IgD-negative memory B cell (primary cell): ENCODE results near the gene ETDC. TPM values are rescaled to one million over a fixed set of nuclear protein-coding genes. Genes with fewer than 3 reads are reported as not detected.
"Not testable (repeated sequence)": the region's sequence is repeated elsewhere in the genome, so short reads cannot be mapped to it uniquely, and the experiment has no call there.

Source experiments
- H3K27ac Mint-ChIP-seq, 3 donors: one replicate each; pipeline ENCODE4 v1.8.0; 2020 to 2022; ENCODE audit warnings: mild to moderate bottlenecking in 3 of 3, mixed read lengths in 3 of 3, moderate library complexity in 1 of 3
- H3K27me3 Mint-ChIP-seq: one replicate; pipeline ENCODE4 v1.8.0; 2021; ENCODE audit warnings: mixed read lengths
- H3K36me3 Mint-ChIP-seq: one replicate; pipeline ENCODE4 v1.8.0; 2020; ENCODE audit warnings: mild to moderate bottlenecking, mixed read lengths
- H3K4me1 Mint-ChIP-seq, 3 donors: one replicate each; pipeline ENCODE4 v1.8.0; 2020 to 2022; ENCODE audit warnings: mixed read lengths in 3 of 3, mild to moderate bottlenecking in 1 of 3
- H3K4me3 Mint-ChIP-seq, 4 donors: one replicate each; pipeline ENCODE4 v1.8.0; 2020 to 2022; ENCODE audit warnings: mild to moderate bottlenecking in 4 of 4, mixed read lengths in 4 of 4, moderate library complexity in 3 of 4
- H3K9me3 Mint-ChIP-seq, 3 donors: one replicate each; pipeline ENCODE4 v1.8.0; 2020 to 2021; ENCODE audit warnings: mixed read lengths in 3 of 3, mild to moderate bottlenecking in 1 of 3
- polyA plus RNA-seq: library from polyadenylated mRNA; unstranded; fragments of 300-500 nt; fragmentation: Illumina TruSeq; gene quantifications from one replicate; pipeline ENCODE4 v1.2.3, GENCODE V29; 2021

The ETDC gene
- not detected for polyA plus RNA-seq

DNA sequence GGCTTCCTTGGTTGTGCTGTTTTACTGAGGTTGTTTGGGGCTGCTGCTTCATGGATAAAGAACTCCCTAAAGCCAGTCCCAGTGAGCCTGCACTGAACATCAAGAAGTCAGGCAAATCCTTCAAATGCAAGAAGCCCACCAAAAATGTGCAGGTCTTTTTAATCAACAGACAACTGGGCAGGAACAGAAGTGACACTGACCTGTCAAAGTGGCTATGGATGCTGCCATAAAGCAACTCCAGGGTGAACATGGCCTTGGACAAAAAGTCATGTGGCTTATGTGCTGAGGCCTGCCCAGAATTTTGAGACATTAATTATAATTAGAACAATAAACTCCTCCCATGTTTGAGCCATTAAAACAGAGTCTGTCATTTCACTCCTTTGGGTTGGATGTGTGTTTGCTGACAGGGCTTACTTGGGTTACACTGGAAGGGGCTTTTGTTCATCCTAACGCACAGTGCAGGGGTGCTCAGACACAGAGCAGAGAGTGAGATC is at the start of gene ETDC:
Gene ETDC (plus strand): TSS at position 51 of the 494 bp plus-strand sequence. CDS start 0 bp downstream, at position 51.
- Mint-ChIP-seq H3K4me1 (peaks cover 9 to 21% (median 9%) of the 10 kb centered on the region in 3 donors), H3K27ac (peak within 1 kb of the TSS in 1 of 3 donors; percentile 62)

DNA sequence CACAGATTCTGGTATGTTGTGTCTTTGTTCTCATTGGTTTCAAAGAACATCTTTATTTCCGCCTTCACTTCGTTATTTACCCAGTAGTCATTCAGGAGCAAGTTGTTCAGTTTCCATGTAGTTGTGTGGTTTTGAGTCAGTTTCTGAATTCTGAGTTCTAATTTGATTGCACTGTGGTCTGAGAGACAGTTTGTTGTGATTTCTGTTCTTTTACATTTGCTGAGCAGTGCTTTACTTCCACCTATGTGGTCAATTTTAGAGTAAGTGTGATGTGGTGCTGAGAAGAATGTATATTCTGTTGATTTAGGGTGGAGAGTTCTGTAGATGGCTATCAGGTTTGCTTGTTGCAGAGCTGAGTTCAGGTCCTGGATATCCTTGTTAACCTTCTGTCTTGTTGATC is 48.3 kb upstream of the ETDC start:
- H3K36me3 Mint-ChIP-seq, H3K4me1 Mint-ChIP-seq, H3K4me3 Mint-ChIP-seq, H3K9me3 Mint-ChIP-seq, H3K27ac Mint-ChIP-seq, H3K27me3 Mint-ChIP-seq: not testable (repeated sequence)

More for the DNA sequence above, at the start of gene ETDC:
- no peak within 1 kb of the TSS for H3K4me3 Mint-ChIP-seq
- H3K27me3 Mint-ChIP-seq = no peaks in the 10 kb centered on the region
- H3K9me3 Mint-ChIP-seq = peaks cover 1 to 6% (median 3%) of the 10 kb centered on the region in 3 donors
- H3K36me3 Mint-ChIP-seq = peaks cover 1% of the 10 kb centered on the region

DNA sequence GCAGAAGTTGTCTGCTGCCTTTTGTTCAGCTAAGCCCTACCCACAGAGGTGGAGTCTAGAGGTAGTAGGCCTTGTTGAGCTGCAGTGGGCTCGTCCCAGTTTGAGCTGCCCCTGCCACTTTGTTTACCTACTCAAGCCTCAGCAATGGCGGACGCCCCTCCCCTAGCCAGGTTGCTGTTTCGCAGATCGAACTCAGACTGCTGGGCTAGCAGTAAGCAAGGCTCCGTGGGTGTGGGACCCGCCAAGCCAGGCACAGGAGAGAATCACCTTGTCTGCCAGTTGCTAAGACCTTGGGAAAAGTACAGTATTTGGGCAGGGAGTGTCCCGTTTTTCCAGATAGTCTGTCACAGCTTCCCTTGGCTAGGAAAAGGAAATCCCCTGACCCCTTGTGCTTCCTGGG is 45.9 kb upstream of the ETDC start:
- H3K4me1 Mint-ChIP-seq, H3K36me3 Mint-ChIP-seq, H3K27me3 Mint-ChIP-seq, H3K27ac Mint-ChIP-seq, H3K4me3 Mint-ChIP-seq: not testable (repeated sequence)
- H3K9me3 Mint-ChIP-seq = peaks cover 2 to 10% (median 4%) of the 10 kb centered on the region in 3 donors

DNA sequence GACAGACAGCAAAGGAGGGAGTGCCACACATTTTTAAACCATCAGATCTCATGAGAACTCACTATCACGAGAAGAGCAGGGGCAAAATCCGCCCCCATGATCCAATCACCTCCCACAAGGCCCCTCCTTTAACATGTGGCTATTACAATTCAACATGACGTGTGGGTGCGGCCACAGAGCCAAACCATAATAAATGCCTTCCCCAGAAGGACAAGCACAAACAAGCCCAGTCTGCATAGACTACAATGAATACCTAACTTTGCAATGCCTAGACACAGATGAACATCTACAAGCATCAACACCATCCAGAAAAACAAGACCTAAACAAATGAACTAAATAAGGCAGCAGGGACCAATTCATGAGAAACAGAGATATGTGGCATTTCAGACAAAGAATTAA is 45.1 kb upstream of the ETDC start:
- Mint-ChIP-seq H3K4me1 (no peaks in the 10 kb centered on the region), H3K27ac (no peak overlapping the region), H3K27me3 (peaks cover 7% of the 10 kb centered on the region), H3K9me3 (peaks cover 4 to 14% (median 6%) of the 10 kb centered on the region in 3 donors), H3K4me3 (no peak overlapping the region), H3K36me3 (no peaks in the 10 kb centered on the region)

DNA sequence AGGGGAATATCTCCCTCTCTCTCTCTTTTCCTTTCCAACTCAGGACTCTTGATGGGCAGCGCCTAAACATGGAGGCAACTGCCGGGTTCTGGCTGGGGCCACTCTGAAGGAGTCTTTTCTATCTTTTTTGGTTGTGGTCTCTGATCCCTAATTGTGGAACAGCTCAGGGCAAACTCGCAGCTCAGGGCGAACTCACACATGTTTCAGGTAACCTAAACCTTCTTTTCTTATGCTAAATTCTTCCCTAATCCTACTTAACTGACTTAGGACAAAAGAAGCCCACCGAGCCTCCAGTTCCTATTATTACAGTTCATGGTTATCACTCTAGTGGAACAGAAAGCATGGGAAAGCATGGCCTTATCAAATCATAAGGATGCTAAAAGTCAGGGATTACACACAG is 36.1 kb upstream of the ETDC start:
- H3K9me3 Mint-ChIP-seq = peaks cover 4 to 21% (median 10%) of the 10 kb centered on the region in 3 donors

DNA sequence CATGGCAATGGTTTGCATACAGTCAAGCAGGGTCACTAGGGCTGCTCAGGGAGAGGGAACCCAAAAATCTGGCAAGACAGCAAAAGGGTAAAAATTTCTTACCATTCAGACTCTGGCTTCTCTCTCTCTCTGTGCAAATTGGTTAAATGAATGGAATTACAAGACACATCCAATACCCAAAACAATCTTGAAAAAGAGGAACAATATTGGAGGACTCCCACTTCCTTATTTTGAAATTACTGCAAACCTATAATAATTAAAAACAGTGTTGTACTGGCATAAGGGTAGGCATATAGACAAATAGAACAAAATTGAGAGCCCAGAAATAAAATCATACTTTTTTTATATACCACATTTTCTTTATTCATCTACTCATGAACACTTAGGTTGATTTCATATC is 33.3 kb upstream of the ETDC start:
- Mint-ChIP-seq H3K4me1 (no peaks in the 10 kb centered on the region), H3K36me3 (peaks cover 2% of the 10 kb centered on the region), H3K27me3 (no peaks in the 10 kb centered on the region), H3K27ac (no peak overlapping the region), H3K9me3 (peaks cover 2 to 21% (median 6%) of the 10 kb centered on the region in 3 donors), H3K4me3 (no peak overlapping the region)

More for the DNA sequence above, 36.1 kb upstream of the ETDC start:
- Mint-ChIP-seq H3K4me3 (no peak overlapping the region), H3K27ac (no peak overlapping the region), H3K4me1 (no peaks in the 10 kb centered on the region), H3K27me3 (peaks cover 2% of the 10 kb centered on the region), H3K36me3 (peaks cover 2% of the 10 kb centered on the region)

DNA sequence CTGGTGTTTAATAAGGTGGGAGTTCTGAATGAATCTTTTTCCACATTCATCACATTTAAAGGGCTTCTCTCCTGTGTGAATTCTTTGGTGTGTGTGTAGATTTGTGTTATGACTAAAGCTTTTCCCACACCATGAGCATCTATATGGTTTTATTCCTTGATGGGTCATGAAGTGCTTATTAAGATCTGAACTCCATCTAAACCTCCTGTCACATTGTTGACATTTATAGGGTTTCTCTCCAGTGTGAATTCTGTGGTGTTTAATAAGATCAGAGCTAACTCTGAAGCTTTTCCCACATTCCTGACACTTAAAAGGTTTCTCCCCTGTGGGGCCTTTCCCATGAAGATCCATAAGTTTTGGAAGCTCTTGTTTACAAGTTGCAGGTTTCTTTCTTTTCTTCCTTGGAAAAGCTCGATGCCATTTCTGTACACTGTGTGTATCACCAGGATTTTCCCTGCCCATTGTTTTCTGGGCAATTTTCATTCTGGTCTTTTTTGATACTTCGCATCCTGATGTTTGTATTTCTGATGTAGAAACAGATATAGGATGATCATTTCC is 21.9 kb upstream of the ETDC start:
- Mint-ChIP-seq H3K4me3 (no peak overlapping the region), H3K27ac (no peak overlapping the region), H3K36me3 (peaks cover 6% of the 10 kb centered on the region), H3K9me3 (peaks cover 10 to 29% (median 12%) of the 10 kb centered on the region in 3 donors), H3K27me3 (no peaks in the 10 kb centered on the region), H3K4me1 (no peaks in the 10 kb centered on the region)

DNA sequence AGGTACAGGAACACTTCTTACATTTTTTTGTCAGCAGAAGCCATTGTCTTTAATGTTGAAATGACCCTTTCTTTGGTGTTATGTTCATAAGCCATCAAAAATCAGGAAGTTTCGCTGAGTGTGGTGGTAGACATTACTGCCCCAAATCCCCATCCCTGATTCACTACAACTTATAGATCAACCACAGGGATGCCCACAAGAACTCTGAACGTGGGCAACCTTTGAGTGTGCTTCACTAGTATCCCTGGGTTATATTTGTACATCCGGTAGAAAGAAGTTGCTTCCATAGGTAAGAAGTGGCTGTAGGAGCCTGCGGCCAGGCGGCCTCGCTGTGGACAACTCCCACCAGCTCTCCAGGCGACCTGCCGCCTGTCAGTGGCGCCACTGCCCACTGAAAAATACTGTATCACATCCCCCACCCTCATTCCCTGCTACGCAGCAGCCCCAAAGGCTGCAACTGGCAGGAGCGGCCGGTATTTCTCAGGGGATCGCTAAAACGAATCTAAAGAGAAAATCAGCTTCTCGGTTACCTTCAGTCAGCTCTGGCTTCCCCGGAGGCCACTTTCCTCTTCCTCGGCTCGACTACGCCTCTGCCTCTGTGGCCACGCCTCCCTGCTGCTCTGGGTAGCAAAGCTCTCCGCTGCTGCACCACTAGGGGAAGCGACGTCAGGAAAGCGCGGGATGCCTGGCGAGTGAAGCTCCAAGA is 13.9 kb upstream of the ETDC start:
- peak overlapping the region; percentile 88 to 96 (median 94) for H3K4me3 Mint-ChIP-seq
- H3K27me3 Mint-ChIP-seq = peaks cover 1% of the 10 kb centered on the region
- peak overlapping the region; percentile 66 to 87 (median 83) for H3K27ac Mint-ChIP-seq

DNA sequence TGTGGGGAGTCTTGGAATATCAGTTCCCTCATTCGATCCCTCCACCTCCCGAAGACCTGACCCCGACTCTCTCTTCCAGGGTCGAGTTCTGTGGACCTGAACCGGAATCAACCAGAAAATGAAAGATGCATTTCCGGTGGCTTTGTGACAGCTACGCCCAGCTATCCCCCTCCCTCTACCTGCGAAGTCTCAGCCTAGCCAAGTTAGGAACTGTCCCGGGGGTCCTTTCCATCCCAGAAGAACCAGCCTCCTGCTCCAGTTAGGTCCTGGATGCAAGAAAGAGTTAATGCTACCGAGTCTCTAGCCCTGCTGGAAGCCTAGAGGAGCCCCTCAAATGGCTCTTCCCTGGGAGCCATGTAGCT is 13.4 kb upstream of the ETDC start:
- Mint-ChIP-seq H3K27ac (peak overlapping the region; percentile 66 to 87 (median 83)), H3K4me1 (peaks cover 3 to 16% (median 13%) of the 10 kb centered on the region in 3 donors), H3K36me3 (peaks cover 5% of the 10 kb centered on the region), H3K27me3 (peaks cover 1% of the 10 kb centered on the region), H3K4me3 (peak overlapping the region; percentile 88 to 96 (median 94)), H3K9me3 (peaks cover 0 to 5% (median 0%) of the 10 kb centered on the region in 3 donors)

More for the DNA sequence above, 13.9 kb upstream of the ETDC start:
- peaks cover 0 to 5% (median 0%) of the 10 kb centered on the region in 3 donors for H3K9me3 Mint-ChIP-seq
- H3K4me1 Mint-ChIP-seq = peaks cover 1 to 16% (median 13%) of the 10 kb centered on the region in 3 donors
- H3K36me3 Mint-ChIP-seq = peaks cover 8% of the 10 kb centered on the region

DNA sequence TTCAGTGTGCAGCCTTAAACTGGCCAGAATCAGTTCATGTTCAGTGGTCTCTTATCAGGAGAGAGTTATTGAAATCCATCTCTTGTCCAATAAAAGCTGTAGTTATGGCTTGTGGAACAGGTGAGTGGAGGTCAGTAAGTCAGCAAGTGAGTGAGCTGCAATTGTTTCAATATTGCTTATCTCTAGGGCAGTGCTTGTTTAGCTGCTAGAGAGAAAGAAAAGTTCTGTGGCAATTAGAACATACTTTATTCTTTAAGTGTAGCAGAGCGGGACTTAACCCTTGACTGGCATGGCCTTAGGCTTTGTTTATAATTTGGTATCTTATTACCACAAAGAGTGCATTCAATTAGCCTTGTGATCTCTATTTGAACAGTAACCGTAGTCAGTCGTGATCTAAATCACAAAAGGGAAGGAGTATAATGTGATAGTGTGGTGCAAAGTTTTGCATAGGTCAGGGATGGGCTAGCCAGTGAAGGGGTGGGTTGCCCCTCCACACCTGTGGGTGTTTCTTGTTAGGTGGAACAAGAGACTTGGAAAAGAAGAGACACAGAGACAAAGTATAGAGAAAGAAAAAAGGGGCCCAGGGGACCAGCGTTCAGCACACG is 6.9 kb upstream of the ETDC start:
- no peak overlapping the region for H3K27ac Mint-ChIP-seq
- no peak overlapping the region for H3K4me3 Mint-ChIP-seq
- H3K36me3 Mint-ChIP-seq = peaks cover 1% of the 10 kb centered on the region
- no peaks in the 10 kb centered on the region for H3K9me3 Mint-ChIP-seq
- H3K27me3 Mint-ChIP-seq = peaks cover 1% of the 10 kb centered on the region
- H3K4me1 Mint-ChIP-seq = peaks cover 3 to 16% (median 5%) of the 10 kb centered on the region in 3 donors

DNA sequence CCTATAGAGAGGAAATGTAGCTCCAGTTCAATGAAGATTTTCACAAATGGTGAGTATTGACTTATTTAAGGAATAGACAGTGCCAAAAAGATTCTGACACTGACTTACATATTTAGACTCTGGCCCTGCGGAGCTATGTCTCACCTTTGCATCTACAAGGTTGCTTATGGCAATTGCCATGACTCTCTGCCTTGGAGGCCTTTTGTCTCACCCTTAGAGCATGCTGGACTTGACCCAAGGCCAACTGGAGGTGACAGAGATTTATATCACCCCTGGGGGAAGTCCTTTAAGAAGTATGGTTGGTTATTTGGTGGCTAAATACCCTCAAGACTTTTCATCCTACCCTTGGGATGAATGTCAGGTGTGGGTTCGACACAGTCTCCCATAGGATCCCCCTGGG is 4.5 kb upstream of the ETDC start:
- Mint-ChIP-seq H3K27ac (no peak overlapping the region), H3K4me1 (peaks cover 4 to 23% (median 5%) of the 10 kb centered on the region in 3 donors), H3K9me3 (no peaks in the 10 kb centered on the region), H3K4me3 (no peak overlapping the region), H3K36me3 (peaks cover 1% of the 10 kb centered on the region), H3K27me3 (no peaks in the 10 kb centered on the region)

DNA sequence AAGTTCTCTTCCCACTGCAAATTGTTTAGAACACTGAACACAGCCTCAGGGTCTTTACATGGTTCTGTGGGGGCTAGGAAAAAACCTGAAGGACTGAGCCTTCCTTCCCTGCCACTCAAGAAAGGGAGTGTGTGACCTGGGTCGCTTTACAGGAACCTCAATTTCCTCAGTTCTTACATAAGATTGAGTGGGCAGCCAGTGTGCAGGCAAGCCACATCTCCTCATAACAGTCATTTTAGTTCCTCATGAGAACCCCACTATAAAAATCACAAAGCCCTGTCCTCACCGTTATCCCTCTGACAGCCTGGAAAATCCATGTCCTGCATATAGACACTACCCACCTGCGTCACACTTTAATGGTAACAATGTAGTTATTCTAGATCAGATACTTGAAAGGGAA is 2.1 kb upstream of the ETDC start:
- H3K4me3 Mint-ChIP-seq = no peak overlapping the region
- no peaks in the 10 kb centered on the region for H3K27me3 Mint-ChIP-seq
- H3K36me3 Mint-ChIP-seq = peaks cover 1% of the 10 kb centered on the region
- peaks cover 2 to 15% (median 5%) of the 10 kb centered on the region in 3 donors for H3K4me1 Mint-ChIP-seq
- no peak overlapping the region for H3K27ac Mint-ChIP-seq
- peaks cover 0 to 1% (median 0%) of the 10 kb centered on the region in 3 donors for H3K9me3 Mint-ChIP-seq

DNA sequence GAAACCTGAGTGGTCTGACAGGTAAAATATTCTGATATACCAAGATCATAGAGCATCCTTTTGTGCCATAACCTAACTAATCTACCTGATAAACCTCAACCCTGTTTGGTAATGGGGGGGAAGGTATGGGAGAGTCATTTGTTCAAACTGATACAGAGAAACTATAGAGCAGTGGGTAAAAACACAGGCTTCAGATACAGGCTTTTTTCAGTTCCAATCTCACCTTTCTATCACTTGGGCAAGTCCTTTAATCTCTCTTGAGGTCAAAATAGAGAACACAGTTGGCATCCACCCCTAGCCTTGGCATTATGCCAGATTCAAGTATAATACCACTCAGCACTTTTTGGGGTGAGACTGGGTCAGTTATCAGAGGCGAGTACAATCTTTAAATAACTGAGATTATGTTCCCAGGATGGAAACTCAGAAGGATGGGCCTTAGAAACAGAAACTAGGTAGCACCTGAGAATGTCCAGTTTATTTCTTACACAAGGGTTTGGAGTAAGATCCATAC is 880 bp upstream of the ETDC start:
- peaks cover 1% of the 10 kb centered on the region for H3K36me3 Mint-ChIP-seq
- H3K27ac Mint-ChIP-seq = peak overlapping the region in 1 of 3 donors; percentile 62
- H3K27me3 Mint-ChIP-seq = no peaks in the 10 kb centered on the region
- H3K9me3 Mint-ChIP-seq = peaks cover 0 to 1% (median 0%) of the 10 kb centered on the region in 3 donors
- peaks cover 0 to 12% (median 9%) of the 10 kb centered on the region in 3 donors for H3K4me1 Mint-ChIP-seq
- no peak overlapping the region for H3K4me3 Mint-ChIP-seq

DNA sequence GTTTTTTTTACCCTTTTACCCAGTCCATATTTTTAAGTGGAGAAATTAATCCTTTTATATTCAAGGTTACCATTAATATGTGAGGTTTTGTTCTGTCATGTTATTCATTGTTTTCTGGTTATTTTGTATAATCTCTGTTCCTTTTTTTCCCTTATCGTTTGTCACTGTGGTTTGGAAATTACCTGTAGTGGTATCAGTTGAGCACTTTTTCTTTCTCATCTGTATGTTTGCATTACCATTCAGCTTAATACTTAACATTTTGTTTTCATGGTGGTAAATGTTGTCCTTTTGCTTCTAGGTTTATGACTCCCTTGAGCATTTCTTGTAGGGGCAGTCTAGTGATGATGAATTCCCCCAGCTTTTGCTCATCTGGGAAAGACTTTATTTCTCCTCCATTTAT is 6.6 kb downstream of the ETDC start:
- Mint-ChIP-seq H3K4me1 (peaks cover 18 to 21% (median 20%) of the 10 kb centered on the region in 3 donors), H3K4me3 (no peak overlapping the region), H3K36me3 (peaks cover 7% of the 10 kb centered on the region), H3K27me3 (peaks cover 4% of the 10 kb centered on the region), H3K9me3 (peaks cover 4 to 8% (median 4%) of the 10 kb centered on the region in 3 donors), H3K27ac (no peak overlapping the region)

DNA sequence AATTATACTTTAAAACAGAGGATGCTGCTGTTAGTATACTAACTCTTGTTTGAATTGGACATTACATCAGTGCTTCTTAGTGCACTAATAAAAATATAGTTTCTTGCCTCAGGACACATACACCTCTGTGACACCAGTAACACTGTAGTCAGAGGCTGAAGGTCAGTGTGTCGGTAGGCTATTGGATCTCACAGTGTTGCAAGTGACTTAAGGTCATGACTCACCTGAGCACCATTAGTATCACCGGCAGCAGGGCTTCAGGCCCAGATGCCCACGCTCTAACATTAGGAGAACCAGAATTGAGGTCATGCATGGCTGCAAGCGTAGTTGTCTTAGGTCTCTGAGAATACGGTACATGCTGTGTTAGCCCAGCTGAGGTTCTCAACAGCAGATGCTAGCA is 15.2 kb downstream of the ETDC start:
- Mint-ChIP-seq H3K27me3 (peaks cover 2% of the 10 kb centered on the region), H3K4me3 (no peak overlapping the region), H3K27ac (no peak overlapping the region), H3K9me3 (peaks cover 3 to 5% (median 5%) of the 10 kb centered on the region in 3 donors), H3K36me3 (peaks cover 17% of the 10 kb centered on the region), H3K4me1 (peaks cover 0 to under 1% (median 0%) of the 10 kb centered on the region in 3 donors)
